ENCODE data around the gene NME4.

DNA sequence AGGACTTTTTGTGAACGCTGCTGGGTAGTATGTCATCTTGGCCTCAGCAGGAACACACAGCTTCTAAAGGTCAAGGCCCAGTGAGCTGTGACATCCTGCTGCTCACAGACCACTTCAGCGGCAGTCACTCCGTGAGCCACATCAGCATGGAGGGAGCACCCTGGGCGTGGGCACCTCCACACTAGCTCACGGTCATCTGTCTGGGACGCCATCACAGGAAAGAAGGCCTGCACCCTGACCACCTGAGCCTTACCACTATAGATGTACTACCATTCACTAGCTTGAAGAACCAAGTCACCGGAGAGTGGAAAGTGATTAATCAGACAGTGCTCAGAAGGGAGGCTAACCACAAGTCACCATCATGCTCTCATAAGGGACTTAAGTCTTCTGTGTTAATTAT is 47.8 kb upstream of the NME4 start:
- TF ChIP-seq YY1 (IDR thresholded peaks at IDR 0.05; ENCODE audit: insufficient read depth, insufficient read length) (no peak), ZNF274 (IDR thresholded peaks at IDR 0.05; ENCODE audit: low read depth, low read length) (no peak)
